WTC11 (cell line): ENCODE results near the gene STOM. TPM values are rescaled to one million over a fixed set of nuclear protein-coding genes. Genes with fewer than 3 reads are reported as not detected.
A peak's percentile ranks its signal among the peaks of the same experiment; 100 is the strongest.

ENCODE experiments used
- ATAC-seq: fragments of 200-7000 bp; cut with Tn5 transposase; 2 replicates; pipeline ENCODE4 v1.10.0; 2021; ENCODE audit warnings: mild to moderate bottlenecking, moderate library complexity
- CTCF ChIA-PET: fragments of 300-600 bp; sonication (Branson Sonifier 250); formaldehyde crosslinking; loops from one replicate; lab custom pipeline; 2021; ENCODE audit warnings: antibody characterized with exemption; lab: Charles Lee
- POLR2A ChIA-PET: fragments of 350-600 bp; sonication (Branson Sonifier 250); formaldehyde crosslinking; loops from one replicate; lab custom pipeline; 2021; ENCODE audit warnings: antibody characterized with exemption; lab: Charles Lee
- DNase-seq: peaks from one replicate; pipeline ENCODE4 v3.0.0; 2021; ENCODE audit warnings: low spot score
- H3K27ac Mint-ChIP-seq: 2 replicates; pipeline ENCODE4 v1.8.0; 2021; ENCODE audit warnings: mixed read lengths
- H3K27me3 Mint-ChIP-seq: 2 replicates; pipeline ENCODE4 v1.8.0; 2021; ENCODE audit warnings: low read depth, mild to moderate bottlenecking, moderate library complexity, mixed read lengths
- H3K36me3 Mint-ChIP-seq: 2 replicates; pipeline ENCODE4 v1.8.0; 2021; ENCODE audit warnings: mixed read lengths
- H3K4me1 Mint-ChIP-seq: 2 replicates; pipeline ENCODE4 v1.8.0; 2022; ENCODE audit warnings: mixed read lengths
- H3K4me3 Mint-ChIP-seq: 2 replicates; pipeline ENCODE4 v1.8.0; 2021; ENCODE audit warnings: mild to moderate bottlenecking, moderate library complexity, mixed read lengths
- H3K9me3 Mint-ChIP-seq: 2 replicates; pipeline ENCODE4 v1.8.0; 2021; ENCODE audit warnings: mixed read lengths
- CREB1 ChIP-seq: sonication (generic); formaldehyde crosslinking; IDR thresholded peaks from 2 replicates; pipeline ENCODE4 v1.8.0; 2023; ENCODE audit warnings: mild to moderate bottlenecking, missing genetic modification reagents
- ESRRA ChIP-seq: sonication (generic); formaldehyde crosslinking; IDR thresholded peaks from 2 replicates; pipeline ENCODE4 v1.8.1; 2022; ENCODE audit warnings: mild to moderate bottlenecking, missing genetic modification reagents, borderline replicate concordance
- ETV6 ChIP-seq: sonication (generic); formaldehyde crosslinking; IDR thresholded peaks from 2 replicates; pipeline ENCODE4 v1.8.1; 2022; ENCODE audit warnings: mild to moderate bottlenecking, missing genetic modification reagents
- FOXK1 ChIP-seq: sonication (generic); formaldehyde crosslinking; IDR thresholded peaks from 2 replicates; pipeline ENCODE4 v1.8.0; 2022; ENCODE audit warnings: mild to moderate bottlenecking, moderate library complexity, missing genetic modification reagents
- FOXP1 ChIP-seq: sonication (generic); formaldehyde crosslinking; IDR thresholded peaks from 2 replicates; pipeline ENCODE4 v1.8.0; 2022; ENCODE audit warnings: missing genetic modification reagents, mild to moderate bottlenecking, moderate library complexity, borderline replicate concordance
- GABPB1 ChIP-seq: sonication (generic); formaldehyde crosslinking; IDR thresholded peaks from 2 replicates; pipeline ENCODE4 v1.8.1; 2023; ENCODE audit warnings: mild to moderate bottlenecking, missing genetic modification reagents
- GTF2I ChIP-seq: fragments of 250-450 bp; sonication (Bioruptor Pico); conservative IDR thresholded peaks from 2 replicates; pipeline ENCODE4 v1.4.0; 2021; ENCODE audit warnings: mild to moderate bottlenecking
- HMGA2 ChIP-seq: fragments of 250-450 bp; sonication (Bioruptor Pico); IDR thresholded peaks from 2 replicates; pipeline ENCODE4 v1.4.0; 2021; ENCODE audit warnings: mild to moderate bottlenecking, moderate library complexity
- HMGXB4 ChIP-seq: sonication (generic); formaldehyde crosslinking; IDR thresholded peaks from 2 replicates; pipeline ENCODE4 v1.8.1; 2023; ENCODE audit warnings: mild to moderate bottlenecking, moderate library complexity, missing genetic modification reagents
- JUN ChIP-seq: sonication (generic); formaldehyde crosslinking; IDR thresholded peaks from 2 replicates; pipeline ENCODE4 v1.8.0; 2023; ENCODE audit warnings: mild to moderate bottlenecking, missing genetic modification reagents
- NFATC4 ChIP-seq: fragments of 250-450 bp; sonication (Bioruptor Pico); IDR thresholded peaks from 2 replicates; pipeline ENCODE4 v1.9.0; 2021; ENCODE audit warnings: mild to moderate bottlenecking
- PRRX2 ChIP-seq: fragments of 250-450 bp; sonication (Bioruptor Pico); IDR thresholded peaks from 2 replicates; pipeline ENCODE4 v1.8.0; 2021; ENCODE audit warnings: mild to moderate bottlenecking
- SMAD4 ChIP-seq: sonication (generic); formaldehyde crosslinking; IDR thresholded peaks from 2 replicates; pipeline ENCODE4 v1.8.0; 2022; ENCODE audit warnings: mild to moderate bottlenecking, missing genetic modification reagents
- SOX15 ChIP-seq: fragments of 250-450 bp; sonication (Bioruptor Pico); IDR thresholded peaks from 2 replicates; pipeline ENCODE4 v1.9.0; 2021; ENCODE audit warnings: mild to moderate bottlenecking
- STAT6 ChIP-seq: sonication (generic); formaldehyde crosslinking; conservative IDR thresholded peaks from 2 replicates; pipeline ENCODE4 v1.8.1; 2023; ENCODE audit warnings: mild to moderate bottlenecking, low read depth, missing genetic modification reagents, moderate library complexity
- TCF7 ChIP-seq: sonication (generic); formaldehyde crosslinking; IDR thresholded peaks from 2 replicates; pipeline ENCODE4 v1.8.0; 2022; ENCODE audit warnings: mild to moderate bottlenecking, low read depth, missing genetic modification reagents, moderate library complexity
- ZNF138 ChIP-seq: sonication (generic); formaldehyde crosslinking; conservative IDR thresholded peaks from 2 replicates; pipeline ENCODE4 v1.8.1; 2022; ENCODE audit warnings: mild to moderate bottlenecking, moderate library complexity, missing genetic modification reagents
- ZNF219 ChIP-seq: sonication (generic); formaldehyde crosslinking; IDR thresholded peaks from 2 replicates; pipeline ENCODE4 v1.8.0; 2023; ENCODE audit warnings: missing genetic modification reagents, mild to moderate bottlenecking, borderline replicate concordance
- ZNF317 ChIP-seq: sonication (generic); formaldehyde crosslinking; IDR thresholded peaks from 2 replicates; pipeline ENCODE4 v1.8.1; 2023; ENCODE audit warnings: low read depth, mild to moderate bottlenecking, moderate library complexity, missing genetic modification reagents, borderline replicate concordance
- ZNF512 ChIP-seq: sonication (generic); formaldehyde crosslinking; IDR thresholded peaks from 2 replicates; pipeline ENCODE4 v1.8.1; 2022; ENCODE audit warnings: missing genetic modification reagents, borderline replicate concordance
- total RNA-seq: library from RNA; stranded (reverse); gene quantifications from 3 replicates; pipeline ENCODE4 v1.2.3, GENCODE V29; 2021
- TF ChIP-seq, protein P1 (sequence below): sonication (generic); formaldehyde crosslinking; IDR thresholded peaks from 2 replicates; pipeline ENCODE4 v1.8.0; 2022; ENCODE audit warnings: mild to moderate bottlenecking, missing genetic modification reagents
- TF ChIP-seq, protein P2 (sequence below): sonication (generic); formaldehyde crosslinking; IDR thresholded peaks from 2 replicates; pipeline ENCODE4 v1.8.1; 2022; ENCODE audit warnings: low read depth, mild to moderate bottlenecking, moderate library complexity, missing genetic modification reagents, borderline replicate concordance
- TF ChIP-seq, protein P3 (sequence below): sonication (generic); formaldehyde crosslinking; IDR thresholded peaks from 2 replicates; pipeline ENCODE4 v1.8.0; 2022; ENCODE audit warnings: mild to moderate bottlenecking, missing genetic modification reagents

Gene STOM
- total RNA-seq, 1 experiment from 2014 or later: 32.9 TPM

DNA sequence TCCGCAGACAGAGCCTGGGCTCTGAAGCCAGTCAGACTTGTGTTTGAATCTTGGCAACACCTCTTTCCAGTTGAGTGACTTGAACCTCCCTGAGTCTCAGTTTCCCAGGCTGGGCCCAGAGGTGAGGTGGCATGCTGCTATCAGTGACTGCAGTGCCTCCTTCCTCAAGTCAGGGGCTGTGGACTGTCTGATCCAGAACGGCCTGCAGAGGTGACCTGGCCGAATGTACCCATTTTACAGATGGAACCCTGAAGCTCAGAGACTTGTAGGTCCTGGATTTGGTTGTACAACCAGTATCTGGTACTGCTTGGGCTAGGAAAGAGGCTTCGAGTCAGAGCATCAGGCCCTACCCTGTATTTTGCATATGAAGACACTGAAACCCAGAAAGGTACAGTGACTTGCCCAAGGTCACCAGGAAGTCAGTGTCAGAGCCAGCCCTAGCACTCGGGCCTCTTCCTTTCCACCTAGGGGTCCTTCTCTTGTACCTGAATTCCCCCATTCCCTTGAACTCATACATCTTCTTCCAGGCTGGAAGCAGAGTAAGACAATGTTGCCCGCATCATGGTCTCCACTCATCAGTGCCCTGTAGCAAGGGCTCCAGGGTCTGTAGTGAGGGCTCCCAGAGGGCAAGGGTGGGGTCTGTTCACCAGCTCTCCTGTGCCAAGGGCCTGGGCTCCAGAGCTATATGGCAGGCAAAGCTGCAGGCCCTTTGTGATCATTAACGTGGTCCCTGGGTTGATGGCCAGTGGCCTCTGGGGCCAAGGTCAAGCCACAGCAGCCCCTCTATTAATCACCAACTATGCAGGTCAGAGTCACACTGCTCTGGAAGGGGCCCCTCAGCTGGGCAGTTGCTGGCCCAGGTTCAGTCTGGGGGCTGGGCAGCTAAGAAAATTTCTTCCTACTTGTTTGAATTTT, 73.6 kb downstream of the STOM start:
- H3K27ac Mint-ChIP-seq: no peak overlapping the region
- H3K4me1 Mint-ChIP-seq: peaks cover 27% of the 10 kb centered on the region
- POLR2A ChIA-PET: interaction anchor here (1.0 kb wide), 1 partner anchor 95 kb away, joined by 3 read pairs; no protein-coding TSS in a partner anchor
- no peak overlapping the region for H3K4me3 Mint-ChIP-seq
- H3K36me3 Mint-ChIP-seq: no peaks in the 10 kb centered on the region
- H3K27me3 Mint-ChIP-seq: peaks cover 28% of the 10 kb centered on the region
- CTCF ChIA-PET: interaction anchor here (0.7 to 4.2 kb wide), 3 partner anchors 9 to 24 kb away, joined by 3 to 19 read pairs (median 3); no protein-coding TSS in a partner anchor
- no peaks in the 10 kb centered on the region for H3K9me3 Mint-ChIP-seq
- TF ChIP-seq ZNF138 (CRISPR knock-in tag) (no peak), HMGA2 (no peak), FOXP1 (CRISPR knock-in tag) (no peak), JUN (CRISPR knock-in tag) (no peak), STAT6 (no peak), ZNF317 (CRISPR knock-in tag) (no peak), GABPB1 (peak; percentile 63), SMAD4 (no peak), ZNF512 (CRISPR knock-in tag) (no peak), GTF2I (CRISPR knock-in tag) (0 out of 2 replicates have a peak, but pooled peaks have one; percentile 15), ZNF219 (CRISPR knock-in tag) (no peak), NFATC4 (CRISPR knock-in tag) (no peak), SOX15 (CRISPR knock-in tag) (no peak), FOXK1 (CRISPR knock-in tag) (no peak)
- TF ChIP-seq, protein P1, sequence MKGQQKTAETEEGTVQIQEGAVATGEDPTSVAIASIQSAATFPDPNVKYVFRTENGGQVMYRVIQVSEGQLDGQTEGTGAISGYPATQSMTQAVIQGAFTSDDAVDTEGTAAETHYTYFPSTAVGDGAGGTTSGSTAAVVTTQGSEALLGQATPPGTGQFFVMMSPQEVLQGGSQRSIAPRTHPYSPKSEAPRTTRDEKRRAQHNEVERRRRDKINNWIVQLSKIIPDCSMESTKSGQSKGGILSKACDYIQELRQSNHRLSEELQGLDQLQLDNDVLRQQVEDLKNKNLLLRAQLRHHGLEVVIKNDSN (CRISPR knock-in tag): no peak
- TF ChIP-seq, all 79 proteins: peak for 2
- ATAC-seq (no peak), DNase-seq (no peak)

DNA sequence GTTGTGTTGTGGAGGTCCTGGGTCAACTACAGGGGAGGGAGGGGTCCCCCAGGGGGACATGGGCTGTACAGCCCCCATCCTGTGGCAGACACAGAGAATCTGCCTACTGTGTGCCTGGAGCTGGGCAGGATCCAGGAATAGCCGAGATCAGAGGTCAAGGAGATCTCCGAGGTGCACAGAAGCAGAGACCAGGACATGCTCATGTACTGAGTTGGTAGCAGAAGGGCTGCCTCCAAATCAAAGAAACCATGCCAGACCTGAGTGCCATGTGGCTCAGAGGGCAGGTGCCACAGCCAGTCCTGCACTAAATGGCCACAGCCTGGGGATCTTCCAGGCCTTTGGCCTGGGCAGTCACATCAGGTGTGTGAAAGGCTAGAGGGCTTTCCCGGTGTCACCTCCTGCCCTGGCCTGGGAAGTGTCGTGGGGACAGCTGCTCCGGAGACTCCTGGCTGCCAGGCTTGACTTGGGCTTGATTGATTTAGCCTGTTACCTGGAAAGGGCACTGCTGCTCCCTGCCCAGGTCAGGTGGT, 74.3 kb downstream of the STOM start:
- CTCF ChIA-PET: interaction anchor here (0.7 to 4.2 kb wide), 3 partner anchors 8 to 25 kb away, joined by 3 to 19 read pairs (median 3); no protein-coding TSS in a partner anchor
- no peaks in the 10 kb centered on the region for H3K9me3 Mint-ChIP-seq
- no peak for ATAC-seq
- H3K27me3 Mint-ChIP-seq: peaks cover 21% of the 10 kb centered on the region
- H3K36me3 Mint-ChIP-seq: no peaks in the 10 kb centered on the region
- H3K4me3 Mint-ChIP-seq: no peak overlapping the region
- POLR2A ChIA-PET: no interaction called here
- no peak overlapping the region for H3K27ac Mint-ChIP-seq
- DNase-seq: no peak
- peaks cover 27% of the 10 kb centered on the region for H3K4me1 Mint-ChIP-seq
- no peak for TF ChIP-seq TCF7 (CRISPR knock-in tag)
- TF ChIP-seq HMGXB4 (CRISPR knock-in tag): no peak
- TF ChIP-seq, protein P2, sequence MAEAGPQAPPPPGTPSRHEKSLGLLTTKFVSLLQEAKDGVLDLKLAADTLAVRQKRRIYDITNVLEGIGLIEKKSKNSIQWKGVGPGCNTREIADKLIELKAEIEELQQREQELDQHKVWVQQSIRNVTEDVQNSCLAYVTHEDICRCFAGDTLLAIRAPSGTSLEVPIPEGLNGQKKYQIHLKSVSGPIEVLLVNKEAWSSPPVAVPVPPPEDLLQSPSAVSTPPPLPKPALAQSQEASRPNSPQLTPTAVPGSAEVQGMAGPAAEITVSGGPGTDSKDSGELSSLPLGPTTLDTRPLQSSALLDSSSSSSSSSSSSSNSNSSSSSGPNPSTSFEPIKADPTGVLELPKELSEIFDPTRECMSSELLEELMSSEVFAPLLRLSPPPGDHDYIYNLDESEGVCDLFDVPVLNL (CRISPR knock-in tag): no peak
- no peak for TF ChIP-seq ESRRA (CRISPR knock-in tag)
- no peak for TF ChIP-seq ZNF138 (CRISPR knock-in tag)
- TF ChIP-seq, protein P1 (CRISPR knock-in tag): no peak
- no peak for TF ChIP-seq GABPB1
- TF ChIP-seq, protein P3, sequence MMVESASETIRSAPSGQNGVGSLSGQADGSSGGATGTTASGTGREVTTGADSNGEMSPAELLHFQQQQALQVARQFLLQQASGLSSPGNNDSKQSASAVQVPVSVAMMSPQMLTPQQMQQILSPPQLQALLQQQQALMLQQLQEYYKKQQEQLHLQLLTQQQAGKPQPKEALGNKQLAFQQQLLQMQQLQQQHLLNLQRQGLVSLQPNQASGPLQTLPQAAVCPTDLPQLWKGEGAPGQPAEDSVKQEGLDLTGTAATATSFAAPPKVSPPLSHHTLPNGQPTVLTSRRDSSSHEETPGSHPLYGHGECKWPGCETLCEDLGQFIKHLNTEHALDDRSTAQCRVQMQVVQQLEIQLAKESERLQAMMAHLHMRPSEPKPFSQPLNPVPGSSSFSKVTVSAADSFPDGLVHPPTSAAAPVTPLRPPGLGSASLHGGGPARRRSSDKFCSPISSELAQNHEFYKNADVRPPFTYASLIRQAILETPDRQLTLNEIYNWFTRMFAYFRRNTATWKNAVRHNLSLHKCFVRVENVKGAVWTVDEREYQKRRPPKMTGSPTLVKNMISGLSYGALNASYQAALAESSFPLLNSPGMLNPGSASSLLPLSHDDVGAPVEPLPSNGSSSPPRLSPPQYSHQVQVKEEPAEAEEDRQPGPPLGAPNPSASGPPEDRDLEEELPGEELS: no peak
- no peak for TF ChIP-seq PRRX2
- TF ChIP-seq CREB1: no peak
- TF ChIP-seq ETV6 (CRISPR knock-in tag): no peak
